KMS-11 (cell line): Measurements from ENCODE around the gene BGN.

ENCODE experiments used
- H2AFZ ChIP-seq: fragments of 200-600 bp; sonication (generic); 2 replicates; pipeline ENCODE4 v1.6.1; 2016; ENCODE audit warnings: antibody characterized with exemption, mixed run types, low read depth
- H3K27ac ChIP-seq: fragments of 200-600 bp; sonication (generic); 2 replicates; pipeline ENCODE4 v1.6.1; 2016; ENCODE audit warnings: mild to moderate bottlenecking, mixed run types
- H3K27me3 ChIP-seq: fragments of 200-600 bp; sonication (generic); 2 replicates; pipeline ENCODE4 v1.6.1; 2017; ENCODE audit warnings: mild to moderate bottlenecking, low read depth, mixed run types, moderate library complexity; ENCODE audit not compliant: insufficient read depth
- H3K36me3 ChIP-seq: fragments of 200-600 bp; sonication (generic); 2 replicates; pipeline ENCODE4 v1.6.1; 2017; ENCODE audit warnings: mild to moderate bottlenecking, mixed run types; ENCODE audit not compliant: insufficient read depth
- H3K4me1 ChIP-seq: fragments of 200-600 bp; sonication (generic); 2 replicates; pipeline ENCODE4 v1.6.1; 2016; ENCODE audit warnings: mild to moderate bottlenecking, low read depth, mixed run types; ENCODE audit not compliant: poor library complexity, severe bottlenecking
- H3K4me2 ChIP-seq: fragments of 200-600 bp; sonication (generic); 2 replicates; pipeline ENCODE4 v1.7.0; 2016; ENCODE audit warnings: mild to moderate bottlenecking, mixed run types
- H3K4me3 ChIP-seq: fragments of 200-600 bp; sonication (generic); IDR thresholded peaks from 2 replicates; pipeline ENCODE4 v1.6.1; 2017; ENCODE audit warnings: low read depth, low read length, mixed read lengths; ENCODE audit not compliant: insufficient read depth
- H3K79me2 ChIP-seq: fragments of 200-600 bp; sonication (generic); 2 replicates; pipeline ENCODE4 v1.6.1; 2016; ENCODE audit warnings: low read depth, mixed run types; ENCODE audit not compliant: insufficient read depth
- H3K9ac ChIP-seq: fragments of 200-600 bp; sonication (generic); 2 replicates; pipeline ENCODE4 v1.6.1; 2016; ENCODE audit warnings: mild to moderate bottlenecking, mixed run types
- H4K20me1 ChIP-seq: fragments of 200-600 bp; sonication (generic); 2 replicates; pipeline ENCODE4 v1.6.1; 2016; ENCODE audit warnings: mild to moderate bottlenecking, mixed run types; ENCODE audit not compliant: insufficient read depth
- TF ChIP-seq, protein P1 (sequence below): fragments of 200-600 bp; sonication (generic); conservative IDR thresholded peaks from 2 replicates; pipeline ENCODE4 v1.6.1; 2017; ENCODE audit warnings: low read depth, mild to moderate bottlenecking, antibody characterized with exemption, low read length, moderate library complexity, mixed read lengths

The BGN gene

DNA sequence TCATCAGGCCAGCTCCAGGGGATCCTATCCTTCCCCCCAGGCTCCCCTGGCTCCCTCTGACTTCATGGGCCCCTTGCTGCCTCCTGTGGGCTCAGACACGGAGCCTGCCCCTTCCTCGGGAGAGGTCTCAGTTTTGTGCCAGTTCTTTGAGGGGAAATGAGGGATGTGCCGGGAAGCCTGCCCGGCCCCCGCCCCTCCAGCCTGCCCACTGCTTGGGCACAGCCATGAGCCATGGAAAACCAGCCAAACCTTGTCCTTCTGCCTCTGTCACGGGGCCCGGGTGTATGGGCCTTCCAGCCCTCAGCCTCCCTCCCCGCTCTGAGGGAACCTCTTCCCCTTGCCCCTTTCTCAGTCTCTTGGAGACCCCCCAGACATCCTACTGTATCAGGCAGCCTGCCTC, 6.8 kb downstream of the BGN start:
- no peaks in the 10 kb centered on the region for H3K4me1 ChIP-seq
- peaks cover 13% of the 10 kb centered on the region; the same call in 1 of the 2 replicates for H3K27me3 ChIP-seq
- no peaks in the 10 kb centered on the region for H3K36me3 ChIP-seq
- H3K27ac ChIP-seq, result no peak overlapping the region
- no peak overlapping the region for H3K9ac ChIP-seq
- H3K4me2 ChIP-seq, result no peak overlapping the region
- no peak overlapping the region for H3K4me3 ChIP-seq
- TF ChIP-seq, protein P1, sequence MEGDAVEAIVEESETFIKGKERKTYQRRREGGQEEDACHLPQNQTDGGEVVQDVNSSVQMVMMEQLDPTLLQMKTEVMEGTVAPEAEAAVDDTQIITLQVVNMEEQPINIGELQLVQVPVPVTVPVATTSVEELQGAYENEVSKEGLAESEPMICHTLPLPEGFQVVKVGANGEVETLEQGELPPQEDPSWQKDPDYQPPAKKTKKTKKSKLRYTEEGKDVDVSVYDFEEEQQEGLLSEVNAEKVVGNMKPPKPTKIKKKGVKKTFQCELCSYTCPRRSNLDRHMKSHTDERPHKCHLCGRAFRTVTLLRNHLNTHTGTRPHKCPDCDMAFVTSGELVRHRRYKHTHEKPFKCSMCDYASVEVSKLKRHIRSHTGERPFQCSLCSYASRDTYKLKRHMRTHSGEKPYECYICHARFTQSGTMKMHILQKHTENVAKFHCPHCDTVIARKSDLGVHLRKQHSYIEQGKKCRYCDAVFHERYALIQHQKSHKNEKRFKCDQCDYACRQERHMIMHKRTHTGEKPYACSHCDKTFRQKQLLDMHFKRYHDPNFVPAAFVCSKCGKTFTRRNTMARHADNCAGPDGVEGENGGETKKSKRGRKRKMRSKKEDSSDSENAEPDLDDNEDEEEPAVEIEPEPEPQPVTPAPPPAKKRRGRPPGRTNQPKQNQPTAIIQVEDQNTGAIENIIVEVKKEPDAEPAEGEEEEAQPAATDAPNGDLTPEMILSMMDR, result no peak
- no peaks in the 10 kb centered on the region for H4K20me1 ChIP-seq
- H2AFZ ChIP-seq, result no peak overlapping the region
- H3K79me2 ChIP-seq, result no peaks in the 10 kb centered on the region

DNA sequence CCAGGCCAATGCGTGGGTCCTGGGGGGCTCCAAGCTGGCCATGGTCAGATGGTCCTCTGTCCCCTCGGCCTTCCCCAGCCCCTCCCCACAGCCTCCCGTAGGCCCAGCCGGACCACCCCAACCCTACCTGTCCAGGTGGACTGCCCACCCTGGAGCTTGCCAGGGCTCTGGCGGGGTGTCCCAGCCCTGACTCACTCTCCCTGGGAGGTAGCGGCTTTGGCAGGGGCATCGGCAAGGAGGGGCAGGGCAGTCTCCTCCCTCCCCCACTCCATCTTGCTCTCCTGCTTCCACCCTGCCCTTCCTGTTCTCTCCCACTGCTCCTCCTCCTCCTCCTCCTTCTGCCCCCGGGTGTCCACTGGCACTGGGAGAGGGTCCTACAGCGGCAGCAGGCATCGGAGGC, 7.4 kb downstream of the BGN start:
- H3K4me1 ChIP-seq, result no peaks in the 10 kb centered on the region
- H4K20me1 ChIP-seq, result no peaks in the 10 kb centered on the region
- H2AFZ ChIP-seq, result no peak overlapping the region
- H3K27me3 ChIP-seq, result peaks cover 13% of the 10 kb centered on the region; the same call in 1 of the 2 replicates
- no peak overlapping the region for H3K4me2 ChIP-seq
- no peak overlapping the region for H3K27ac ChIP-seq
- H3K79me2 ChIP-seq, result no peaks in the 10 kb centered on the region
- H3K9ac ChIP-seq, result no peak overlapping the region
- no peak overlapping the region for H3K4me3 ChIP-seq
- no peaks in the 10 kb centered on the region for H3K36me3 ChIP-seq
- TF ChIP-seq, protein P1, result no peak

DNA sequence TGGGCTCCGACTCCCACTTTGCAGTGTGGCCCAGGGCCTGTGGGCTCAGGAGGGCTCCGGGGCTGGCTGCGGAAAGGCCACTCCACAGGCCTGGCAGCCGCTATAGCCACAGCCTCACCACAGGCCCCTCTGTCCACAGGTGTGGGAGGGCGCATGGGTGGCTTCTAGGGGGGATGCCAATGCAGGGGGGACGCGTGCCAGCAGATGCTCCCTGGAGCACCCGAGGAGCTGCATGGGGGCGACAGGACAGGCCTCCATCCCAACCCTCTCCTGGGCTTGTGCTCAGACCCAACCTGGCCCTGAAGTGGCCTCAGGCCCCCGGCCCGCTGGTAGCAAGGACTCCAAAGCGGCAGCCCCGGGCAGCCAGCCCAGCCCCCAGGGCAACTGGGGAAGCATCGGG, 8.0 kb downstream of the BGN start:
- H4K20me1 ChIP-seq, result no peaks in the 10 kb centered on the region
- TF ChIP-seq, protein P1, result no peak

DNA sequence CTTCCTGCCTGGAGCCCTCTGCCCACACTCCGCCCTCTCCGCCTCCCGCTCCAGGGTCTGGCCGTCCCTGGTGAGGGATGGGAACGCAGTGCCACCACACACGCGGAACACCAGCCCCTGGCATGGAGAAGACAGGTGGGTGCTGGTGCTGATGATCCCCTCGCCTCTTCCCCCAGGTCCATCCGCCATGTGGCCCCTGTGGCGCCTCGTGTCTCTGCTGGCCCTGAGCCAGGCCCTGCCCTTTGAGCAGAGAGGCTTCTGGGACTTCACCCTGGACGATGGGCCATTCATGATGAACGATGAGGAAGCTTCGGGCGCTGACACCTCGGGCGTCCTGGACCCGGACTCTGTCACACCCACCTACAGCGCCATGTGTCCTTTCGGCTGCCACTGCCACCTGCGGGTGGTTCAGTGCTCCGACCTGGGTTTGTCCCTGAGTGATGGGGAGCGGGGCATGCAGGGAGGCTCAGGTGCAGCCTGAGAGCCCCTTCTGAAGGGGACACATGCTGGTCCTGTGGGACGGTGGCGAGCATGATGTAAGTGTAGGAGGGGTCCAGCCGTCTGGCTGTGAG, 9.8 kb downstream of the BGN start:
- Histone ChIP-seq H3K27me3 (peaks cover 17% of the 10 kb centered on the region; the same call in 1 of the 2 replicates), H3K4me2 (no peak overlapping the region), H3K9ac (no peak overlapping the region), H3K36me3 (no peaks in the 10 kb centered on the region), H3K27ac (no peak overlapping the region), H3K4me3 (no peak overlapping the region), H3K4me1 (no peaks in the 10 kb centered on the region), H4K20me1 (no peaks in the 10 kb centered on the region), H2AFZ (no peak overlapping the region), H3K79me2 (no peaks in the 10 kb centered on the region)
- TF ChIP-seq, protein P1, result no peak

More for the DNA sequence above, 8.0 kb downstream of the BGN start:
- no peaks in the 10 kb centered on the region for H3K79me2 ChIP-seq
- no peak overlapping the region for H2AFZ ChIP-seq
- H3K27ac ChIP-seq, result no peak overlapping the region
- H3K27me3 ChIP-seq, result peaks cover 13% of the 10 kb centered on the region; the same call in 1 of the 2 replicates
- H3K4me1 ChIP-seq, result no peaks in the 10 kb centered on the region
- no peak overlapping the region for H3K4me3 ChIP-seq
- no peak overlapping the region for H3K4me2 ChIP-seq
- no peaks in the 10 kb centered on the region for H3K36me3 ChIP-seq
- H3K9ac ChIP-seq, result no peak overlapping the region
